ENCODE measurements around the gene LNX1. TPM values are rescaled to one million over a fixed set of nuclear protein-coding genes. Genes with fewer than 3 reads are reported as not detected.

LNX1 gene
- polyA plus RNA-seq, 1 of the 3 experiments (the other 2 are of a cell fraction), result 0.16 TPM

GRCh38 chr4:53529025-53529424 lies 62.3 kb downstream of the LNX1 start:
- H4K20me1 ChIP-seq (ENCODE audit: insufficient read depth), result no peaks in the 10 kb centered on the region
- H3K9me2 ChIP-seq, result no peaks in the 10 kb centered on the region
- 81% methylated on average over 3 of the region's 3 CpGs for WGBS (ENCODE audit: low lambda C conversion rate)
- no peak overlapping the region for H3K4me3 ChIP-seq (ENCODE audit: low read depth in 2 of 2, low read length in 1 of 2)
- ChIA-PET CTCF (interaction anchor here (0.6 to 1.3 kb wide), 3 partner anchors 13 to 38 kb away, joined by 3 to 4 read pairs (median 3); no protein-coding TSS in a partner anchor), POLR2A (no interaction called here)
- no peaks in the 10 kb centered on the region for H3K27me3 ChIP-seq (ENCODE audit: insufficient read depth)
- H3K79me2 ChIP-seq (ENCODE audit: insufficient read depth), result no peaks in the 10 kb centered on the region
- no peak overlapping the region for H3K4me2 ChIP-seq
- TF ChIP-seq RCOR1 (IDR thresholded peaks at IDR 0.05; ENCODE audit: low read length) (no peak), CHD2 (IDR thresholded peaks at IDR 0.05; ENCODE audit: low read length, partially characterized antibody) (no peak), TCF12 (IDR thresholded peaks at IDR 0.05) (no peak), EZH2phosphoT487 (IDR thresholded peaks at IDR 0.05; ENCODE audit: borderline replicate concordance, low read depth) (no peak), MXI1 (IDR thresholded peaks at IDR 0.05; ENCODE audit: low read depth, low read length) (no peak)
- TF ChIP-seq, protein P1, sequence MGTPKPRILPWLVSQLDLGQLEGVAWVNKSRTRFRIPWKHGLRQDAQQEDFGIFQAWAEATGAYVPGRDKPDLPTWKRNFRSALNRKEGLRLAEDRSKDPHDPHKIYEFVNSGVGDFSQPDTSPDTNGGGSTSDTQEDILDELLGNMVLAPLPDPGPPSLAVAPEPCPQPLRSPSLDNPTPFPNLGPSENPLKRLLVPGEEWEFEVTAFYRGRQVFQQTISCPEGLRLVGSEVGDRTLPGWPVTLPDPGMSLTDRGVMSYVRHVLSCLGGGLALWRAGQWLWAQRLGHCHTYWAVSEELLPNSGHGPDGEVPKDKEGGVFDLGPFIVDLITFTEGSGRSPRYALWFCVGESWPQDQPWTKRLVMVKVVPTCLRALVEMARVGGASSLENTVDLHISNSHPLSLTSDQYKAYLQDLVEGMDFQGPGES (IDR thresholded peaks at IDR 0.05; ENCODE audit: low read depth, low read length), result no peak
- H3K36me3 ChIP-seq (replicated peaks in 1 of 2; ENCODE audit: control insufficient read depth in 1 of 2, insufficient read depth in 2 of 2, low read length in 1 of 2), result no peaks in the 10 kb centered on the region
- H3K27ac ChIP-seq (ENCODE audit: low read depth in 2 of 2, low read length in 1 of 2), result no peak overlapping the region
- no peak overlapping the region for H3K9ac ChIP-seq
- H3K4me1 ChIP-seq (ENCODE audit: control insufficient read depth in 1 of 2, insufficient read depth in 2 of 2, low read depth in 1 of 2, low read length in 1 of 2), result peaks cover 0 to 11% of the 10 kb centered on the region in 2 experiments; a peak in 1 of 4 replicates
- no peak overlapping the region for H2AFZ ChIP-seq (ENCODE audit: low read depth)
- DNase-seq, result no peak
- no peaks in the 10 kb centered on the region for H3K9me3 ChIP-seq
- H3F3A ChIP-seq (replicated peaks; ENCODE audit: insufficient read depth), result peaks cover 7% of the 10 kb centered on the region

GRCh38 chr4:53527930-53528329 lies 63.4 kb downstream of the LNX1 start:
- ChIA-PET POLR2A (no interaction called here), CTCF (interaction anchor here (0.8 to 1.6 kb wide), 4 partner anchors 13 to 179 kb away, joined by 3 to 4 read pairs (median 4); no protein-coding TSS in a partner anchor)
- Histone ChIP-seq H3K4me3 (ENCODE audit: low read depth in 2 of 2, low read length in 1 of 2) (no peak overlapping the region), H3K9ac (no peak overlapping the region), H3K27ac (ENCODE audit: low read depth in 2 of 2, low read length in 1 of 2) (no peak overlapping the region), H3K9me2 (no peaks in the 10 kb centered on the region), H3F3A (replicated peaks; ENCODE audit: insufficient read depth) (peaks cover 7% of the 10 kb centered on the region), H4K20me1 (ENCODE audit: insufficient read depth) (no peaks in the 10 kb centered on the region), H3K4me2 (no peak overlapping the region), H2AFZ (ENCODE audit: low read depth) (no peak overlapping the region), H3K36me3 (replicated peaks in 1 of 2; ENCODE audit: control insufficient read depth in 1 of 2, insufficient read depth in 2 of 2, low read length in 1 of 2) (no peaks in the 10 kb centered on the region), H3K79me2 (ENCODE audit: insufficient read depth) (no peaks in the 10 kb centered on the region), H3K9me3 (no peaks in the 10 kb centered on the region), H3K27me3 (ENCODE audit: insufficient read depth) (no peaks in the 10 kb centered on the region), H3K4me1 (ENCODE audit: control insufficient read depth in 1 of 2, insufficient read depth in 2 of 2, low read depth in 1 of 2, low read length in 1 of 2) (peaks cover 0 to 10% of the 10 kb centered on the region in 2 experiments; a peak in 1 of 4 replicates)
- no peak for DNase-seq
- no peak for TF ChIP-seq EP300 (IDR thresholded peaks at IDR 0.05; ENCODE audit: borderline replicate concordance in 1 of 2, low read depth in 1 of 2, low read length in 1 of 2)
- no peak for TF ChIP-seq FOSL2 (IDR thresholded peaks at IDR 0.05; ENCODE audit: borderline replicate concordance, low read depth)
- TF ChIP-seq TEAD4 (IDR thresholded peaks at IDR 0.05; ENCODE audit: borderline replicate concordance, insufficient read depth), result no peak
- TF ChIP-seq NFIC (IDR thresholded peaks at IDR 0.05; ENCODE audit: borderline replicate concordance), result no peak
- TF ChIP-seq ELF1 (IDR thresholded peaks at IDR 0.05), result no peak
- TF ChIP-seq SIN3A (IDR thresholded peaks at IDR 0.05; ENCODE audit: borderline replicate concordance, low read depth, low read length), result no peak
- no peak for TF ChIP-seq MEF2A (IDR thresholded peaks at IDR 0.05; ENCODE audit: borderline replicate concordance, low read depth)
- TF ChIP-seq, protein P2, sequence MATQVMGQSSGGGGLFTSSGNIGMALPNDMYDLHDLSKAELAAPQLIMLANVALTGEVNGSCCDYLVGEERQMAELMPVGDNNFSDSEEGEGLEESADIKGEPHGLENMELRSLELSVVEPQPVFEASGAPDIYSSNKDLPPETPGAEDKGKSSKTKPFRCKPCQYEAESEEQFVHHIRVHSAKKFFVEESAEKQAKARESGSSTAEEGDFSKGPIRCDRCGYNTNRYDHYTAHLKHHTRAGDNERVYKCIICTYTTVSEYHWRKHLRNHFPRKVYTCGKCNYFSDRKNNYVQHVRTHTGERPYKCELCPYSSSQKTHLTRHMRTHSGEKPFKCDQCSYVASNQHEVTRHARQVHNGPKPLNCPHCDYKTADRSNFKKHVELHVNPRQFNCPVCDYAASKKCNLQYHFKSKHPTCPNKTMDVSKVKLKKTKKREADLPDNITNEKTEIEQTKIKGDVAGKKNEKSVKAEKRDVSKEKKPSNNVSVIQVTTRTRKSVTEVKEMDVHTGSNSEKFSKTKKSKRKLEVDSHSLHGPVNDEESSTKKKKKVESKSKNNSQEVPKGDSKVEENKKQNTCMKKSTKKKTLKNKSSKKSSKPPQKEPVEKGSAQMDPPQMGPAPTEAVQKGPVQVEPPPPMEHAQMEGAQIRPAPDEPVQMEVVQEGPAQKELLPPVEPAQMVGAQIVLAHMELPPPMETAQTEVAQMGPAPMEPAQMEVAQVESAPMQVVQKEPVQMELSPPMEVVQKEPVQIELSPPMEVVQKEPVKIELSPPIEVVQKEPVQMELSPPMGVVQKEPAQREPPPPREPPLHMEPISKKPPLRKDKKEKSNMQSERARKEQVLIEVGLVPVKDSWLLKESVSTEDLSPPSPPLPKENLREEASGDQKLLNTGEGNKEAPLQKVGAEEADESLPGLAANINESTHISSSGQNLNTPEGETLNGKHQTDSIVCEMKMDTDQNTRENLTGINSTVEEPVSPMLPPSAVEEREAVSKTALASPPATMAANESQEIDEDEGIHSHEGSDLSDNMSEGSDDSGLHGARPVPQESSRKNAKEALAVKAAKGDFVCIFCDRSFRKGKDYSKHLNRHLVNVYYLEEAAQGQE (IDR thresholded peaks at IDR 0.05; ENCODE audit: low read depth, low read length), result no peak
- no peak for TF ChIP-seq CHD2 (IDR thresholded peaks at IDR 0.05; ENCODE audit: low read length, partially characterized antibody)
- TF ChIP-seq FOXJ3 (CRISPR knock-in tag; IDR thresholded peaks at IDR 0.05), result no peak
- TF ChIP-seq, protein P3, sequence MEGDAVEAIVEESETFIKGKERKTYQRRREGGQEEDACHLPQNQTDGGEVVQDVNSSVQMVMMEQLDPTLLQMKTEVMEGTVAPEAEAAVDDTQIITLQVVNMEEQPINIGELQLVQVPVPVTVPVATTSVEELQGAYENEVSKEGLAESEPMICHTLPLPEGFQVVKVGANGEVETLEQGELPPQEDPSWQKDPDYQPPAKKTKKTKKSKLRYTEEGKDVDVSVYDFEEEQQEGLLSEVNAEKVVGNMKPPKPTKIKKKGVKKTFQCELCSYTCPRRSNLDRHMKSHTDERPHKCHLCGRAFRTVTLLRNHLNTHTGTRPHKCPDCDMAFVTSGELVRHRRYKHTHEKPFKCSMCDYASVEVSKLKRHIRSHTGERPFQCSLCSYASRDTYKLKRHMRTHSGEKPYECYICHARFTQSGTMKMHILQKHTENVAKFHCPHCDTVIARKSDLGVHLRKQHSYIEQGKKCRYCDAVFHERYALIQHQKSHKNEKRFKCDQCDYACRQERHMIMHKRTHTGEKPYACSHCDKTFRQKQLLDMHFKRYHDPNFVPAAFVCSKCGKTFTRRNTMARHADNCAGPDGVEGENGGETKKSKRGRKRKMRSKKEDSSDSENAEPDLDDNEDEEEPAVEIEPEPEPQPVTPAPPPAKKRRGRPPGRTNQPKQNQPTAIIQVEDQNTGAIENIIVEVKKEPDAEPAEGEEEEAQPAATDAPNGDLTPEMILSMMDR (IDR thresholded peaks at IDR 0.05), result no peak
- no peak for TF ChIP-seq GABPA (IDR thresholded peaks at IDR 0.05; ENCODE audit: low read depth)
- no peak for TF ChIP-seq RFX5 (IDR thresholded peaks at IDR 0.05; ENCODE audit: low read length)
- TF ChIP-seq TCF12 (IDR thresholded peaks at IDR 0.05), result no peak
- TF ChIP-seq JUND (IDR thresholded peaks at IDR 0.05), result no peak
- TF ChIP-seq EZH2phosphoT487 (IDR thresholded peaks at IDR 0.05; ENCODE audit: borderline replicate concordance, low read depth), result no peak
- WGBS (ENCODE audit: low lambda C conversion rate), result 79% methylated on average over 4 of the region's 4 CpGs

All from SK-N-SH (cell line).